ENCODE measurements around the gene HDAC11.

HDAC11 gene

DNA sequence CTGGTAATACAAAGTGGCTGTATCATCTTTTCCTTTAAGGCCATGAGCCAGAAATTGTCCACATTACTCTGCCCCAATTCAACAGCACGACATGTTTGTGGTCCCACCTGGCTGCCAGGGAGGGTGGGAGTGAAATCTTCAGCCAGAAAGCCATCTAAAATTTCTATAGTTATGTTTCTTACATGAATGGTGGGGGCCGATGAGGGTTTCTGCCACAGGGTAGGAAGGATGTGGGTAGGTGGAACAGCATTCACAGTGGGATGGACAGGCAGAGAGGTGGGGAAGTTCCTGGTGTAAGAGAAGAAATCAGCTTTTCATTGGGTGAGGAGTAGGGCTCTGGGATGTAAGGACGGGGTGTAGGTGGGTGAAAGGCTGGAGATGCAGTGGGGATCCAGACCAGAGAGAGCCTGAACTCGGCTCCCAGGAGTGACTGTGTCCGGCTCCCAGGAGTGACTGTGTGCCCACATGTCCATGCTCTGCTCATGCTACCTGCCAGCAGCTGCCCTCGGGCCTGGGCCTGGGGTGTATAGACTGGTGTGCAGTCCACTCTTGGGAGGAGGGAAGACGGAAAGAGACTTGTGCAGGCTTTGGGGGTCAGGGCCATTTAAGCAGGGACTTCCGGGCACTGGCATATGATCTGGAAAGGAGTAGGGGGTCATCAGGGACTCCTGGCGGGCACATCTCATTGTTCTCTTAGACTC is 65.0 kb downstream of the HDAC11 start:
- no peak for DNase-seq

DNA sequence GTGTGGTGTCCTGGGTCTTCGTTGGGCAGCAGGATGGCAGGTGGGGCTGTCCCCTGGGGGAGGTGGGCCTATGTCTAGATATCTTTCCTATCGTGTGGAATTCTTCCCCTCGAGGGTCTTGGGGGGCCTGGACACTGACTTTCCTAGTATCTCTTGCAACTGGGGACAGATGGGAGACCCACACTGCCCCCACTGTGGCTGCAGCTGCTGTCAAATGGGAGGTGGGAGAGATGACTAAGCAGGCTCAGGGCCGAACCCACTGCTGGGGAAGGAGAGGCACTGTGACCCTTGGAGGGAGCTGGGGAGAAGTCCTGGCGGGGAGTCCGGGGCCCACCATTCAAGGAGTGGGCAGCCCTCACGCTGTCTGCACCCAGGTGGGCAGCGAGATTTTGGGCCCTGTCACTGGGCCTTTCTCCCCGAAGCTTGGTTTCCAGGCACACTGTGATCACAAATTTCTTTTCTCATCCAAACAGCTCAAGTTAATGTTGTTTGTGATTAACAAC is 65.9 kb downstream of the HDAC11 start:
- no peak for DNase-seq

DNA sequence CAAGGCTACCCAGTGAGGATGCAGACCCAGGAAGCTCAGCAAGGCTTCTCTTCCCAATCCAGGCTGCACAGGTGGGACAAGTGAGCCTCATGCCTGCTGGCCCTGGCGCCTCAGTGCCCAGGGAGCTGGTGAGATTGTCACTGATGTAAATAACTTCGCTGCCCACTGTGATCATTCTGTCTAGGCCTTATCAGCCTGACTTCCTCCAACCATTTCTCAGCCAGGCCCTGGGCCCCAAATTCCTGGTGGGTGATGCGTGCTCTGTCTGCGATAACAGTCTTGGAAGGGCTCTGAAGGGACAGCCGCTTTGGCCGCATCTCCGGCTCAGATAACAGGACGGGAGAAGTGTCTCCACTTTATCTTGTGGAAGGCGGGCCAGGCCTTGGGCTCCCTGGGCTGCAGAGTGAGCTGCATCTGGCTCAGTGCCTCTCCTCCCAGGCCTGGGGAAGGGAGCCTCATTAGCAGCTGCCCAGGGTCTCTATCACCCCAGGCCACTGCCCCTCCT is 66.6 kb downstream of the HDAC11 start:
- DNase-seq = no peak

DNA sequence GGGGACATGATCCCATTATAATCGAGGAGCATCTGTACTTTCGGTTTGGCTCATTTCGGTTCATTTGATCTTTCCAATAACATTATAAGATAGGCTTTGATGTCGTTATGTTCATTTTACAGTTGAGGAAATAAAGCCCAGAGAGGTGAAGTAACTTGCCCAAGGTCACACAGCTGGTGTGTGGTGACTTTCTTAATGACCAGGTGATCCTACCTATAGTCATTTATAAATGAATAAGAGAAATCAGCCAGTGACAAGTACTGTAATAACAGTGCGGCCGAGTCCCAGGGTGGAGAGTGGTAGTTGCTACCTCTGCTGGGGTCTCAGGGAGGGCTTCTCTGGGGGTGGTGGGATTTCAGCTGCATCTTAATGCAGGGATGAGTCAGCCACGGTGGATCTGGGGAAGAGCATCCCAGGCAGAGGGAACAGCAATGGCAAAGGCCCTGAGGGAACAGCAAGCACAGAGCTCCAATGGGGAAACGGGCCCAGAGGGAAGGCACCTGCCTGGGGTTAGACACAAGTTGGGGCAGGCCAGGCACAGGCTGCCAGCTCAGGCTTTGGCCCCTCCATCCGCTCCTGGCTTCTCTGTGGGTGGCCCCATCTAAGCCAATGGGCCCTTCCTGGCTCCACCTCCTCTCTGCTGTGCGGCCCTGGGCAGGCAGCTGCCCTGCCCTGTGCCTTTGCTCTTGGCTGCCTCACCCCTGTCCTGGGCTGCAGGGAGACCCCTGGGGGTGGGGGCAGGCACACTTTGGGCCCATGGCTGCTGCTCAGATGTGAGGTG is 67.7 kb downstream of the HDAC11 start:
- no peak for DNase-seq

DNA sequence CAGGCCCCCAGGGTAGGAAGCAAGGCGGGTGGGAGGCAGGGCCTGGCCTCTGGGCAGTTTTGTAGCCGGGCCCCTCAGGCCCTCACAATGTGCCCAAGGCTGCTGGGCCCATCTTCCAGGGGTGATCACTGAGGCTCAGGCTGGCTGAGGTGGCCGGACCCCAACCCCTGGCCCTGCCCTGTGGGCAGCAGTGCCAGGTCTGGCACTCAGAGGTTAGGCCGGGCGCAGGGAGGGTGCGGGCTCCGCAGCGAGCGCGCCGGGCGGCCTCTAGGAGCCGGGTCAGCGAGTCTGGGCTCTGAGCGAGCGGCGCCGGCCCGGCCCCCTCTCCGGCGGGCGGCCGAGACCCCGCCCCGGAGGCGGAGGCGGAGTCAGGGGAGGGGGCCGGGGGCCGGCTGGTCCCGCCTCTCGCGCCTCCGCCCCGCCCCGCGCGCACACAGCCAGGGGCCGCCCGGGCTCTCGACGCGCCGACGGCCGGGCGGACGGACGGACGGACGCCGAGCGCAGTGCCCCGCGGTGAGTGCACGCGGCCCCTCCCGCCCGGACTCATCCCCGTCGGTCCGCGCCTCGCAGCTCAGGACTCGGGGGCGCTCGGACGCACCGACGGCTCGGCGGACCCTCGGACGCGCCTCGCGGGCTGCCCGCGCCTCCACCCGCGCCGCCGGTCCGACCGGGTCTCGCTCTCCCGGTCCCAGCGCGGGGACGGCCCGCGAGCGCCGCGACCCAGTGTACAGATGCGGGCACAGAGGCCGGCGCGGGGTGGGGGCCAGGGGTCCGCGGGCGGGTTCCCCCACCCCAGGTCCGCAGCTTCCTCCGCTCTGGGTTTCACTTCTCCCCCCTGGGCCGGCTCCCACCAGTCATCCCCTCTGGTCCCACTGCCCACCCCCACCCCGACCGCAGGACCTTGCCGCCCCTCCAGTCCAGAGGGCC is 68.9 kb downstream of the HDAC11 start, which contains the start of gene FBLN2:
Gene FBLN2, plus strand, starts transcription at position 430 of the 927 bp plus-strand sequence. CDS start 21,231 bp downstream, outside the sequence.
- no peak for DNase-seq

DNA sequence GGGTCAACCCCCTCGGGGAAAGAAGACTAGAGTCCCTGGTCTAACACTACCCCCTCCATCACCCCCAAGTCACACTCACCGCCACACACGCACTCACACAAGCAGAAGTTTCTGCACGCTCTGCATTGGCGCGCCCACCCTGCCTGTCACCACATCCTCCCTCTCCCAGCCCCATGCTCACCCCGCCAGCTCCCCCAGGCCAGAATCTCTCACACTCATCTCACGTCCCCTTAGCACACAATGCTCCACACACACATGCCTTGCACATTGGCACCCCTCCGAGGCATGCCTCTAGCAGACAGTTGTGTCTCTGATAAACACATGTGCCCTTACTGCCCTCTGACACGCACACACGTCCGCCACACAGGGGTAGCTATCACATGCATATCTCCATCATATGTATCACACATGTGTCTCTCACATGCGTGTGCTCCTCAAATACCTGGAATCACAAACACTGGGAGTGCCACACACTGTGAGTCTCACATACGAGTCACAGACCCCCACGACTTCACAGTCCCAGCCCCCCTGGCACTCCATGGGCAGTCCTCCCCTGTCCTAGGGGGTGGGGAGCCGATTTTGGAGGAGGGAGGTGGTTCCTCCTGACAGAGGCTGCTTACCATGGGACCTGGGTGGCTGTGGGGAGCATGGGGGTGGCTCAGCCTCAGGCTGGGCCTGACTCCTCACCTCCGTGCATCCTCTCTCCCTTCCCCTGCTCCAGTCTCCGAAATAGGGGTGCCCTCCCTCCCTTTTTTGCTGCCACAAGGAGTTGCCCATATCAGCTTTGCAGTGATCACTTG is 69.7 kb downstream of the HDAC11 start:
- DNase-seq = no peak

DNA sequence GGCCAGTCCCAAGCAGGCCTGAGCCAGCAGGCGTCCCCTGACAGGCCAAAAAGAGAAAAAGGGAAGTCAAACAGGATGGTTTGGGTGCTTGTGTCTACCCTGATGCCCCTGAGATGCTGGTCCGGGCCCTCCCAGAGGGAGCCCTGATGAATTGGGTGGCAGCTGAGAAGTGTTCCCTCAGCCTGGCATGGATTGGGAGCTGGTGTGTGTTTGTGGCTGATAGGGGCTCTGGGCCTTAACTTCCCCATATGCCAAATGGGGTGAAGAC is 70.3 kb downstream of the HDAC11 start:
- no peak for DNase-seq

DNA sequence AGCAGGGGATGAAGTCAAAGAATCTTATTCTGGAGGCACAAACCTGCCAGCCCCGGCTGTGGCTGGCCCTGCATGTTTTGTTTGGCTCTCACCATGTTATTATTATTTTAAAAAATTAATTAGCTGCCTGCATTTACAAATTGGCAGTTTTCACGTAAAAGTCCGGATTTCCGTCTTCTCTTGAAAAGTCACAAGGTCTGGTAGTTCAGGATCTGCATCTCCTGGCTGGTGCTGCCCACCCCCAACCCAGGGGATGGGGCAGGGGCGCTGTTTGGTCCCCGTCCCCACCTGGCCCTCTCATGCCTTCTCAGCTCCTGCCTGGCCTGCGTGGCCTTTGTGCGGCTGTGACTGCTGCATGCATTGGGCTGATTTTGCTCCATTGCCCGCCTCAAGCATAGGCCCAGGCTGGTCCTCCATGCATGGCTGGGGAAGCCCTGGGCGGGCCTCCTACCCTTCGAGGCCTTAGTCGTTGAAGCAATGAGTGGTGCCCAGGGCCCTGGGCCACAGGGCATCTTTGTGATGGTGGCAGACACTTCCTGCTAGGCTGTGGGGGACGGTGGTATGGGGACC is 70.8 kb downstream of the HDAC11 start:
- DNase-seq = no peak

DNA sequence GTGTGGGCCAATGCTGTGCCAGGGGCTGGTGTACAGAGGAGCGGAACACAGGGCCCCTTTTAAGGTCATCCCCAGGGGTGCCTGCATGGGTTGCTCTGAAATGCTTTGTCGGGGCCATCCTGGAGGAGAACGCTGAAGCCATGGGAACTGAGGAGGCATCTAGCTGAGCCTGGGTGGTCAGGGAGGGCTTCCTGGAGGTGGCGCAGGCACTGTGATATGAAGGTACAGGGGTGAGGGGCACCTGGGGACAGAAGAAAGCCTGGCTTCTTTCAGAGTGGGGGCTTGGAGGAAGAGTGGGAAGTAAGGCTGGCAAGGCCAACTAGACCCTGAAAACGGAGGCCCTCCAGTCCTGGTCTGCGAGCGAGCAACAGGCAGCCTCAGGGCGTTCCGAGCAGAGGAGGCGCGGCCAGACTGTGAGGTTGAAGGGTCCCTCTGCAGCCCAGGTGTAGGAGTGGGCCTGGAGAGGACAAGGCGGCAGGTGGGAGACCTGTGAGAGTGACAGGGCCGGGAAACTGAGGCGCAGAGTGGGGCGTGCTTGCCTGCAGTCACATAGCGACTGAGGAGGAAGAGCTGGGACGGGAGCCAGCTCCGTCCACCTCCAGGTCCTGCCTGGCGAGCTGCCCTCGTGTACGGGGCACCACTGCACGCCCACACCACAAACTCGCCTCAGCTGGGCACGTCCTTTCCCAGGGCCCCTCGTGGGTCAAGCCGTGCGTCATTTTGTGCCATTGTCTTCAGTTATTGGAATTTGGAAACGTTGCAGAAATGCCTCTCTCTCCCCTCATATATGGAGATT is 72.9 kb downstream of the HDAC11 start:
- DNase-seq = no peak

DNA sequence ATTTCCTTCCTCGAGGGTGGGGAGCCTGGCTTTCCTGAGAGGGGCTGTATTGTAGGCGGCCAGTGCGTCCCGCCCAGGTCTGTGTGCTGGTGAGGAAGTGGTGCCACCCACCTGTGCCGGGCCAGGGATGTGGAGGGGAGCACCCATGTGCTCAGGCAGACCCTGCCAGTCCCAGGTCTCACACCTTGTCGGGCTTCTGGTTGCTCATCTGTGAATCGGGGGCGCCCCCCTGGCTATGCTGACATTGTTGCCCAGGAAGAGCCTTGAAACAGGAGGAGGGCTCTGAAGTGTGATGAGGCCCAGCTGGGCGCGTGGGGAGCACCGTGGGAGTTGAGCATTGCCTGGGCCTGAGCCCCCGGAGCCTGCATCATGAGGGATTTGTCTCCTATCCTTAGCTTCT is 73.6 kb downstream of the HDAC11 start:
- no peak for DNase-seq

DNA sequence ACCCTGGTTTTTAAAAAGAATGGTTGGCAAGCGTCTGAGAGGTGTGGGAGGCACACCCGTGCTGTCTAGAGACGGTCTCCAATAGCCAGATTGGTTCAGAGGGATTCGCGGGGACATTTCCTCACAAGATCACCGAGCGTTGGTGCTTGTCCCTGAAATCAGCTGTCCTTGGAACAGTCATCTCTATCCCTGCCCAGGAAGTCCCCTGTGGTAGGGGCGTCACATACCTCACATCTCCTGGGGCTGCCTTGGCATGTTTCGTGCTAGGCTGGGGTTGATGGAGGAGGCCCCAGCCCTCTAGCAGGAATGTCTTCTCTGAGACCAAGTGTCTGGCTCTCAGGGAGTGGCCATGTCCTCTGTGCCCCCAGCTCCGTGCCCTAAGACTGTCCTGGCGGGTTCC is 75.6 kb downstream of the HDAC11 start:
- no peak for DNase-seq

Measured in T-helper 9 cell (primary cell).